GM18909 (cell line): ENCODE results near the gene MEF2C.

Source experiments
- ATAC-seq: cut with Tn5 transposase; IDR thresholded peaks from one replicate; pipeline ENCODE4 v1.9.1; 2021; ENCODE audit warnings: mild to moderate bottlenecking; ENCODE audit not compliant: unreplicated experiment, poor library complexity

MEF2C gene

DNA sequence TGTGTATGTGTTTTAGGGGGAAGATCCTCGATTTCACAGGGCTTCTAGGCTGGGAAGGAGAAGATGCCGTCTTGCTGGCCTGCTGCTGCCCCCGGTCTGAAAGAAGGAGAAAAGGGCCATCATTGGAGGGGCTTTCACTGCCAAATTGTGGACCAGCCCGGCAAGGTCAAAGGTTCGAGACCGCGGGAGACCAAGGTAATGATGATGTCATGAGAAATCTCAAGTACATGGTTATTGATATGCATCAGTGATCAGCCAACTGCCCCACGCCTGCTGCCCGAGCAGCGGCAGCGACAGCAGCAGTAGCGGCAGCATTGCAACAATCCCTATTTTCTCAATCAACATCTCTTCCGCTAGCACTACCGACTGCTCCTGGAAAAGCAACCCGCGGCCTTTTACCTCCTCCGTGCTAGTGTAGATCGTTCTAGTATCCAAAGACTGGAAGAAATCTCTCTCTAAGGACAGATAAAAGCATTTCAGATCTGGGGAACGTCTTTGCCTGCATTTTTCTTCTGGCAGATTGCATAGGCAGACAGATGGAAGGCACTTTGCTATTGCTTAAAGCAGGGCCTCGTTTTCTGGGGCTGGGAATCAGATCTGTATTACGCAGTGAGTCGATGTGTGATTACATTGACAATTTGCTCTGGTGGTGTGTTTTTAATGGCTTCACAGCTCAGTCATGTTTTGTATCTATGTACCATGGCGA is 215.3 kb downstream of the MEF2C start:
- peak; percentile 32 for ATAC-seq
